ENCODE results near the gene UTP18. TPM values are rescaled to one million over a fixed set of nuclear protein-coding genes. Genes with fewer than 3 reads are reported as not detected.

The UTP18 gene
- total and polyA plus RNA-seq, 9 of the 15 experiments (the other 6 are each of a cell fraction or from before 2014, with no cell fraction given), result 31.1 to 99.2 (median 66.7) TPM

GRCh38 chr17:51261024-51261963 is 948 bp downstream of the UTP18 start (continued):
- 0 out of 2 replicates have a peak, but pooled peaks have one; percentile 45 for TF ChIP-seq KLF1 (tag; IDR thresholded peaks at IDR 0.05)
- TF ChIP-seq DPF2 (IDR thresholded peaks at IDR 0.05), result no peak
- TF ChIP-seq, protein P1, sequence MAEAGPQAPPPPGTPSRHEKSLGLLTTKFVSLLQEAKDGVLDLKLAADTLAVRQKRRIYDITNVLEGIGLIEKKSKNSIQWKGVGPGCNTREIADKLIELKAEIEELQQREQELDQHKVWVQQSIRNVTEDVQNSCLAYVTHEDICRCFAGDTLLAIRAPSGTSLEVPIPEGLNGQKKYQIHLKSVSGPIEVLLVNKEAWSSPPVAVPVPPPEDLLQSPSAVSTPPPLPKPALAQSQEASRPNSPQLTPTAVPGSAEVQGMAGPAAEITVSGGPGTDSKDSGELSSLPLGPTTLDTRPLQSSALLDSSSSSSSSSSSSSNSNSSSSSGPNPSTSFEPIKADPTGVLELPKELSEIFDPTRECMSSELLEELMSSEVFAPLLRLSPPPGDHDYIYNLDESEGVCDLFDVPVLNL (CRISPR knock-in tag; IDR thresholded peaks at IDR 0.05; ENCODE audit: low read depth), result no peak
- TF ChIP-seq ZNF316 (IDR thresholded peaks at IDR 0.05), result peak; percentile 63; the same call in 1 of the 2 replicates
- no peak for TF ChIP-seq LARP7 (IDR thresholded peaks at IDR 0.05)
- no peak for TF ChIP-seq EP400 (IDR thresholded peaks at IDR 0.05)
- no peak for TF ChIP-seq ZNF717 (CRISPR knock-in tag; IDR thresholded peaks at IDR 0.05)
- TF ChIP-seq, protein P2, sequence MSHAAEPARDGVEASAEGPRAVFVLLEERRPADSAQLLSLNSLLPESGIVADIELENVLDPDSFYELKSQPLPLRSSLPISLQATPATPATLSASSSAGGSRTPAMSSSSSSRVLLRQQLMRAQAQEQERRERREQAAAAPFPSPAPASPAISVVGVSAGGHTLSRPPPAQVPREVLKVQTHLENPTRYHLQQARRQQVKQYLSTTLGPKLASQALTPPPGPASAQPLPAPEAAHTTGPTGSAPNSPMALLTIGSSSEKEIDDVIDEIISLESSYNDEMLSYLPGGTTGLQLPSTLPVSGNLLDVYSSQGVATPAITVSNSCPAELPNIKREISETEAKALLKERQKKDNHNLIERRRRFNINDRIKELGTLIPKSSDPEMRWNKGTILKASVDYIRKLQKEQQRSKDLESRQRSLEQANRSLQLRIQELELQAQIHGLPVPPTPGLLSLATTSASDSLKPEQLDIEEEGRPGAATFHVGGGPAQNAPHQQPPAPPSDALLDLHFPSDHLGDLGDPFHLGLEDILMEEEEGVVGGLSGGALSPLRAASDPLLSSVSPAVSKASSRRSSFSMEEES (CRISPR knock-in tag; IDR thresholded peaks at IDR 0.05), result no peak
- no peak for TF ChIP-seq FUS (optimal IDR thresholded peaks at IDR 0.05; ENCODE audit: low read depth, low read length)
- TF ChIP-seq PCBP2 (IDR thresholded peaks at IDR 0.05; ENCODE audit: low read depth, low read length, poor library complexity, severe bottlenecking), result no peak
- TF ChIP-seq, protein P3, sequence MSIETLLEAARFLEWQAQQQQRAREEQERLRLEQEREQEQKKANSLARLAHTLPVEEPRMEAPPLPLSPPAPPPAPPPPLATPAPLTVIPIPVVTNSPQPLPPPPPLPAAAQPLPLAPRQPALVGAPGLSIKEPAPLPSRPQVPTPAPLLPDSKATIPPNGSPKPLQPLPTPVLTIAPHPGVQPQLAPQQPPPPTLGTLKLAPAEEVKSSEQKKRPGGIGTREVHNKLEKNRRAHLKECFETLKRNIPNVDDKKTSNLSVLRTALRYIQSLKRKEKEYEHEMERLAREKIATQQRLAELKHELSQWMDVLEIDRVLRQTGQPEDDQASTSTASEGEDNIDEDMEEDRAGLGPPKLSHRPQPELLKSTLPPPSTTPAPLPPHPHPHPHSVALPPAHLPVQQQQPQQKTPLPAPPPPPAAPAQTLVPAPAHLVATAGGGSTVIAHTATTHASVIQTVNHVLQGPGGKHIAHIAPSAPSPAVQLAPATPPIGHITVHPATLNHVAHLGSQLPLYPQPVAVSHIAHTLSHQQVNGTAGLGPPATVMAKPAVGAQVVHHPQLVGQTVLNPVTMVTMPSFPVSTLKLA (conservative IDR thresholded peaks at IDR 0.05), result no peak
- TF ChIP-seq FOSL1 (tag; conservative IDR thresholded peaks at IDR 0.05), result no peak
- TF ChIP-seq ZNF212 (CRISPR knock-in tag; IDR thresholded peaks at IDR 0.05), result no peak
- no peak for TF ChIP-seq PRPF4 (IDR thresholded peaks at IDR 0.05; ENCODE audit: insufficient read depth, low read depth, low read length, poor library complexity, severe bottlenecking)
- TF ChIP-seq NCOA2 (IDR thresholded peaks at IDR 0.05; ENCODE audit: partially characterized antibody in 2 of 2), result no peak
- TF ChIP-seq, protein P4, sequence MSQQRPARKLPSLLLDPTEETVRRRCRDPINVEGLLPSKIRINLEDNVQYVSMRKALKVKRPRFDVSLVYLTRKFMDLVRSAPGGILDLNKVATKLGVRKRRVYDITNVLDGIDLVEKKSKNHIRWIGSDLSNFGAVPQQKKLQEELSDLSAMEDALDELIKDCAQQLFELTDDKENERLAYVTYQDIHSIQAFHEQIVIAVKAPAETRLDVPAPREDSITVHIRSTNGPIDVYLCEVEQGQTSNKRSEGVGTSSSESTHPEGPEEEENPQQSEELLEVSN (IDR thresholded peaks at IDR 0.05; ENCODE audit: borderline replicate concordance in 1 of 2, extremely low read depth in 1 of 2, insufficient read depth in 1 of 2, insufficient read length in 1 of 2, low read depth in 1 of 2, low read length in 1 of 2, poor library complexity in 1 of 2, severe bottlenecking in 1 of 2), result no peak
- TF ChIP-seq BRCA1 (IDR thresholded peaks at IDR 0.05), result no peak
- TF ChIP-seq BRCA1 (CRISPR knock-in tag; IDR thresholded peaks at IDR 0.05), result no peak
- no peak for TF ChIP-seq SIRT6 (IDR thresholded peaks at IDR 0.05; ENCODE audit: low read depth, low read length)
- no peak for TF ChIP-seq HOXB6 (CRISPR knock-in tag; IDR thresholded peaks at IDR 0.05; ENCODE audit: borderline replicate concordance)
- TF ChIP-seq ETV5 (CRISPR knock-in tag; IDR thresholded peaks at IDR 0.05; ENCODE audit: low read depth), result no peak
- no peak for TF ChIP-seq MCM3 (IDR thresholded peaks at IDR 0.05)
- TF ChIP-seq NELFE (IDR thresholded peaks at IDR 0.05; ENCODE audit: insufficient read depth, insufficient read length), result no peak
- TF ChIP-seq GTF2F1 (IDR thresholded peaks at IDR 0.05; ENCODE audit: low read depth, low read length), result no peak
